MM.1S (cell line): Measurements from ENCODE around the gene ADTRP.

Experiments
- DNase-seq: peaks from one replicate; pipeline ENCODE4 v3.0.0-alpha.2; 2015
- H2AFZ ChIP-seq: fragments of 300-600 bp; sonication (generic); 2 replicates; pipeline ENCODE4 v1.6.0; 2016; ENCODE audit warnings: antibody characterized with exemption, low read length
- H3F3A ChIP-seq: fragments of 300-600 bp; sonication (generic); 2 replicates; pipeline ENCODE4 v1.6.1; 2016; ENCODE audit warnings: mild to moderate bottlenecking, antibody characterized with exemption, low read length, moderate library complexity, mixed read lengths; ENCODE audit not compliant: insufficient read depth
- H3K27ac ChIP-seq: fragments of 300-600 bp; sonication (generic); 2 replicates; pipeline ENCODE4 v1.5.1; 2016; ENCODE audit warnings: mild to moderate bottlenecking, low read length
- H3K27me3 ChIP-seq: fragments of 300-600 bp; sonication (generic); replicated peaks from 2 replicates; pipeline ENCODE4 v1.6.0; 2016; ENCODE audit warnings: low read length; ENCODE audit not compliant: insufficient read depth
- H3K36me3 ChIP-seq: fragments of 300-600 bp; sonication (generic); replicated peaks from 2 replicates; pipeline ENCODE4 v1.6.1; 2016; ENCODE audit warnings: mild to moderate bottlenecking, low read length, mixed read lengths; ENCODE audit not compliant: insufficient read depth
- H3K4me1 ChIP-seq: fragments of 300-600 bp; sonication (generic); 2 replicates; pipeline ENCODE4 v1.6.1; 2016; ENCODE audit warnings: low read length, mixed read lengths
- H3K4me2 ChIP-seq: fragments of 300-600 bp; sonication (generic); 2 replicates; pipeline ENCODE4 v1.6.0; 2016; ENCODE audit warnings: low read depth, low read length
- H3K4me3 ChIP-seq: fragments of 300-600 bp; sonication (generic); 2 replicates; pipeline ENCODE4 v1.5.1; 2016; ENCODE audit warnings: low read length, mixed read lengths
- H3K79me2 ChIP-seq: fragments of 300-600 bp; sonication (generic); 2 replicates; pipeline ENCODE4 v1.6.1; 2016; ENCODE audit warnings: mixed run types, low read length, mixed read lengths
- H3K9ac ChIP-seq: fragments of 300-600 bp; sonication (generic); 2 replicates; pipeline ENCODE4 v1.6.1; 2016; ENCODE audit warnings: low read length, mixed read lengths
- H3K9me2 ChIP-seq: fragments of 300-600 bp; sonication (generic); replicated peaks from 2 replicates; pipeline ENCODE4 v1.6.1; 2016; ENCODE audit warnings: mild to moderate bottlenecking, low read length, mixed read lengths; ENCODE audit not compliant: insufficient read depth
- H3K9me3 ChIP-seq: fragments of 300-600 bp; sonication (generic); replicated peaks from 2 replicates; pipeline ENCODE4 v1.6.1; 2016; ENCODE audit warnings: mild to moderate bottlenecking, low read length, mixed read lengths; ENCODE audit not compliant: insufficient read depth
- H4K20me1 ChIP-seq: fragments of 300-600 bp; sonication (generic); 2 replicates; pipeline ENCODE4 v1.6.1; 2016; ENCODE audit warnings: mild to moderate bottlenecking, low read length, moderate library complexity, mixed read lengths; ENCODE audit not compliant: insufficient read depth
- CTCF ChIP-seq: fragments of 300-600 bp; sonication (generic); IDR thresholded peaks from 2 replicates; pipeline ENCODE4 v1.5.1; 2016; ENCODE audit warnings: antibody characterized with exemption, low read length, mixed read lengths
- EZH2 ChIP-seq: fragments of 300-600 bp; sonication (generic); optimal IDR thresholded peaks from 2 replicates; pipeline ENCODE3; 2017; ENCODE audit warnings: low read depth, mild to moderate bottlenecking, antibody characterized with exemption, low read length, mixed read lengths
- EZH2phosphoT487 ChIP-seq: fragments of 300-600 bp; sonication (generic); IDR thresholded peaks from 2 replicates; pipeline ENCODE4 v1.6.1; 2018; ENCODE audit warnings: antibody characterized with exemption, low read length

Gene ADTRP

GRCh38 chr6:11718463-11718862 is 60.1 kb downstream of the ADTRP start:
- Histone ChIP-seq H3K9me3 (no peaks in the 10 kb centered on the region), H3K9ac (no peak overlapping the region), H3K27ac (no peak overlapping the region), H3K4me3 (no peak overlapping the region), H3F3A (no peaks in the 10 kb centered on the region), H3K79me2 (peaks cover 6% of the 10 kb centered on the region; the same call in 1 of the 2 replicates), H2AFZ (no peak overlapping the region), H3K36me3 (no peaks in the 10 kb centered on the region; the same call in none of the 2 replicates), H3K4me1 (peaks cover 18% of the 10 kb centered on the region), H3K4me2 (no peak overlapping the region), H3K27me3 (no peaks in the 10 kb centered on the region), H3K9me2 (no peaks in the 10 kb centered on the region), H4K20me1 (no peaks in the 10 kb centered on the region)
- TF ChIP-seq EZH2phosphoT487, result no peak
- DNase-seq, result no peak

- H2AFZ ChIP-seq, result no peak overlapping the region
- H3K36me3 ChIP-seq, result no peaks in the 10 kb centered on the region; the same call in none of the 2 replicates
These were observed 60.6 kb downstream of the ADTRP start for GRCh38 chr6:11718031-11718430.

GRCh38 chr6:11714798-11715285 is 63.8 kb downstream of the ADTRP start:
- Histone ChIP-seq H3K27ac (peak overlapping the region; percentile 47; the same call in 1 of the 2 replicates), H3K9me2 (no peaks in the 10 kb centered on the region), H2AFZ (0 out of 2 replicates have a peak overlapping the region, but pooled peaks have one; percentile 2), H3K4me1 (peaks cover 18% of the 10 kb centered on the region), H3K27me3 (no peaks in the 10 kb centered on the region), H3K36me3 (no peaks in the 10 kb centered on the region; the same call in none of the 2 replicates), H3K79me2 (no peaks in the 10 kb centered on the region), H3K9ac (no peak overlapping the region), H3K4me2 (peak overlapping the region; percentile 31; the same call in 1 of the 2 replicates), H3K9me3 (no peaks in the 10 kb centered on the region), H4K20me1 (no peaks in the 10 kb centered on the region), H3K4me3 (no peak overlapping the region), H3F3A (no peaks in the 10 kb centered on the region)
- DNase-seq, result no peak
- TF ChIP-seq EZH2phosphoT487 (no peak), EZH2 (no peak), CTCF (no peak)

More at GRCh38 chr6:11718031-11718430, 60.6 kb downstream of the ADTRP start:
- peaks cover 6% of the 10 kb centered on the region; the same call in 1 of the 2 replicates for H3K79me2 ChIP-seq
- H3K9me2 ChIP-seq, result no peaks in the 10 kb centered on the region
- no peaks in the 10 kb centered on the region for H4K20me1 ChIP-seq
- H3K9ac ChIP-seq, result no peak overlapping the region
- peaks cover 18% of the 10 kb centered on the region for H3K4me1 ChIP-seq
- no peaks in the 10 kb centered on the region for H3K9me3 ChIP-seq
- H3K4me2 ChIP-seq, result no peak overlapping the region
- H3K27me3 ChIP-seq, result no peaks in the 10 kb centered on the region
- TF ChIP-seq CTCF, result no peak
- TF ChIP-seq EZH2phosphoT487, result no peak
- TF ChIP-seq EZH2, result no peak
- no peaks in the 10 kb centered on the region for H3F3A ChIP-seq
- DNase-seq, result no peak
- H3K27ac ChIP-seq, result no peak overlapping the region
- no peak overlapping the region for H3K4me3 ChIP-seq
